ENCODE data around the gene GLT8D2.

GLT8D2 gene

DNA sequence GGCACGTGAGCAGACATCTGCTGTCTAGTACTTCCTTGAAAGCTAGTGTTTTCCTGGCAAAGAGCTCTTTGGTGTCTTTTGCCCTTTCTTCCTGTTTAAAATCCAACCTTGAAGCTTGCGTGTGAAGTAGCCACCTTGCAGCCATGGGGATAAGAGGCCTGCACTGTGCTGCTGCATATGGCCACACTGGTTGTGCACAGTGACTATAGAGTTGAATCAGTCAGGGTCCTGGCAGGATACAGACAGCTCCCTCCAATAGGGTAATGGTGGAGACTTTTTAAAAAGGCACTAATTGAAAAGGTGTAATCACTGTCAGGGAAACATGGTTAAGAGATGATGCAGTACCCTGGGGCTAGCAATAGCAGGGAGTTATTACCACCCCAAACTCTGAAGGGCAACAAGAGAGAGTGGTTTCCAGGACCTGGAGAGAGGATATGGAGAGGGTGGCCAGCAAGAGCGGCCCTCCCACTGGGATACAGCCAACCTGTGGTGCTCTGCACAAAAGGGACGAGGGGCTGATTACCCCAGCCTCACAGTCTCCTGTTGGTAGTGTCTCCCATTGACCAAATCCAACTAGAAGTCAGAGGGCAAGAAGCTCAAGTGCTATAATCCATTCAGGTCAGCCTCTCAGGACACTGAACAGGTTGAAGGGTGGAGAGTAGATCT lies 4.8 kb upstream of the GLT8D2 start:
- no peak overlapping the region for H3K4me3 ChIP-seq (ENCODE audit: low read depth, low read length)
- no peak overlapping the region for H3K14ac ChIP-seq (ENCODE audit: low read length)
- H4K12ac ChIP-seq (ENCODE audit: low read depth, low read length) = no peak overlapping the region
- H3K9me3 ChIP-seq (ENCODE audit: insufficient read depth, low read depth, low read length) = no peaks in the 10 kb centered on the region
- no peak overlapping the region for H3K4me2 ChIP-seq (ENCODE audit: low read length)
- WGBS (ENCODE audit: extremely low coverage, insufficient coverage, insufficient read length) = no CpG with 5 or more reads among the region's 4 CpGs
- no peak for DNase-seq
- H4K8ac ChIP-seq (ENCODE audit: low read depth, low read length) = no peak overlapping the region
- H3K23ac ChIP-seq (ENCODE audit: low read length) = no peak overlapping the region
- no peak overlapping the region for H3K27ac ChIP-seq (ENCODE audit: low read depth, low read length)
- H3K79me2 ChIP-seq (ENCODE audit: control insufficient read depth, insufficient read depth, low read length, poor library complexity) = no peaks in the 10 kb centered on the region
- H2AK5ac ChIP-seq (ENCODE audit: low read length) = no peak overlapping the region
- no peak overlapping the region for H2AFZ ChIP-seq (ENCODE audit: insufficient read depth, low read length, poor library complexity)
- H3K4ac ChIP-seq (ENCODE audit: low read depth, low read length) = no peak overlapping the region
- H2BK120ac ChIP-seq (ENCODE audit: insufficient read depth, low read length, poor library complexity) = no peak overlapping the region
- no peaks in the 10 kb centered on the region for H3K4me1 ChIP-seq (ENCODE audit: control insufficient read depth in 1 of 2, insufficient read depth in 2 of 2, low read length in 2 of 2)
- H2BK12ac ChIP-seq (ENCODE audit: low read length) = no peak overlapping the region
- H3K18ac ChIP-seq (ENCODE audit: low read length) = no peak overlapping the region
- no peaks in the 10 kb centered on the region for H3K79me1 ChIP-seq (ENCODE audit: low read length)
- H3K36me3 ChIP-seq (ENCODE audit: control insufficient read depth in 1 of 2, insufficient read depth in 2 of 2, low read length in 2 of 2) = no peaks in the 10 kb centered on the region
- no peak overlapping the region for H2BK5ac ChIP-seq (ENCODE audit: low read depth, low read length, poor library complexity)
- H3K9ac ChIP-seq (ENCODE audit: low read length) = no peak overlapping the region
- no peak overlapping the region for H4K91ac ChIP-seq (ENCODE audit: low read depth, low read length)
- no peaks in the 10 kb centered on the region for H3K27me3 ChIP-seq (ENCODE audit: insufficient read depth, low read length)

DNA sequence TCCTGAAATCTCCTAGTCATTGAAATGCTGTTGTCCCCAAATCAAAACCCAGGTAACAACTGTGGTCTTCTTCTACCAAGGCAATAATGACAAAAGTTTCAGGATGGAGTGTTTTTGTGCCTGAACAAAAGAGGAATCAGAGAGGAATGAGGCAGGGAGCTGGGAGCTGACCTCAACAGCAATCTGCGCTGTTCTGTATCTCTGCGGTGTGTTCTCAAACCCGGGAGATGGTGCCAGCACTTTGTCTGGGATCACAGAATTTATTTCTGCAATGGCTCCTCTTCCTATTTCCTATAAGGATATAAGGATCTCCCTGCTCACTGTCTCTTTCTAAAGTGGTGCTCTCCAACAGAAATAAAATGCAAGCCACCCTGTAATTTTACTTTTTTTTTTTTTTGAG lies 449 bp upstream of the GLT8D2 start:
- no peak overlapping the region for H4K91ac ChIP-seq (ENCODE audit: low read depth, low read length)
- no peak overlapping the region for H3K23ac ChIP-seq (ENCODE audit: low read length)
- H3K18ac ChIP-seq (ENCODE audit: low read length) = no peak overlapping the region
- H2BK5ac ChIP-seq (ENCODE audit: low read depth, low read length, poor library complexity) = no peak overlapping the region
- H3K4me3 ChIP-seq (ENCODE audit: low read depth, low read length) = no peak overlapping the region
- no peak overlapping the region for H2AK5ac ChIP-seq (ENCODE audit: low read length)
- peak overlapping the region; percentile 74 for H3K4me2 ChIP-seq (ENCODE audit: low read length)
- no peak overlapping the region for H4K12ac ChIP-seq (ENCODE audit: low read depth, low read length)
- WGBS (ENCODE audit: extremely low coverage, insufficient coverage, insufficient read length) = no CpG with 5 or more reads among the region's 3 CpGs
- H3K27me3 ChIP-seq (ENCODE audit: insufficient read depth, low read length) = no peaks in the 10 kb centered on the region
- DNase-seq = no peak
- H3K14ac ChIP-seq (ENCODE audit: low read length) = no peak overlapping the region
- no peaks in the 10 kb centered on the region for H3K79me1 ChIP-seq (ENCODE audit: low read length)
- H2BK12ac ChIP-seq (ENCODE audit: low read length) = no peak overlapping the region
- H3K27ac ChIP-seq (ENCODE audit: low read depth, low read length) = no peak overlapping the region
- no peak overlapping the region for H2AFZ ChIP-seq (ENCODE audit: insufficient read depth, low read length, poor library complexity)
- H3K9ac ChIP-seq (ENCODE audit: low read length) = no peak overlapping the region
- no peaks in the 10 kb centered on the region for H3K79me2 ChIP-seq (ENCODE audit: control insufficient read depth, insufficient read depth, low read length, poor library complexity)
- H3K4me1 ChIP-seq (ENCODE audit: control insufficient read depth in 1 of 2, insufficient read depth in 2 of 2, low read length in 2 of 2) = no peaks in the 10 kb centered on the region
- no peak overlapping the region for H4K8ac ChIP-seq (ENCODE audit: low read depth, low read length)
- no peaks in the 10 kb centered on the region for H3K9me3 ChIP-seq (ENCODE audit: insufficient read depth, low read depth, low read length)
- H3K4ac ChIP-seq (ENCODE audit: low read depth, low read length) = no peak overlapping the region
- H3K36me3 ChIP-seq (ENCODE audit: control insufficient read depth in 1 of 2, insufficient read depth in 2 of 2, low read length in 2 of 2) = no peaks in the 10 kb centered on the region
- H2BK120ac ChIP-seq (ENCODE audit: insufficient read depth, low read length, poor library complexity) = no peak overlapping the region

DNA sequence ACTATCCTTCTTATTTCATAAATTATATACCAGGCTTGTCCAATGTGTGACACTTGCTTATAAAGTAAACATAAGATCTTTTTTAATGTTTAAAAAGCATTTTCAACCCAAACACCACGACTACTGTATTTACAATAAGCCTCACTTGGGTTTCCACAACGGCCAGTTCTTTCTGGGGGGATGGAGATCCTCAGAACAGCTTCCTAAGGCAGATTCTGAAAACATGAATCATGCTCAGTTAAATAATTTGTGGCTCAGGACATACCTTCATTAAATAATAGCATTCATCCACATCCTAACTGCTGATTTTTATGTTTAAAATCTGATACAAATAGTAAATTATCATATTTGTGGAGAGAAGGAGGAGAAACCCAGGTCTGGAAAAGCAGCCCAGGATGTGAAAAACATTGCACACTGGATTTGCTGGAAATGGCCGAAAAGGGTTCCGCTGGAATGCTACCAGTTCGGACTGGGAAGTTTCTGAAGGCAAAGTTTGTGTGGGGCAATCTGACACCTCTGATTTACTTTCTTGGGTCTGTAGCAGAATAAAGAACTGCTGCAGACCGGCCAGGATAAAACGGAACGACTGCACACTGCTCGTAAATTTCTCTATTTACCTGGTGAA lies 597 bp downstream of the GLT8D2 start:
- peaks cover 0 to 5% of the 10 kb centered on the region in 2 experiments for H3K4me1 ChIP-seq (ENCODE audit: control insufficient read depth in 1 of 2, insufficient read depth in 2 of 2, low read length in 2 of 2)
- H3K18ac ChIP-seq (ENCODE audit: low read length) = no peak overlapping the region

DNA sequence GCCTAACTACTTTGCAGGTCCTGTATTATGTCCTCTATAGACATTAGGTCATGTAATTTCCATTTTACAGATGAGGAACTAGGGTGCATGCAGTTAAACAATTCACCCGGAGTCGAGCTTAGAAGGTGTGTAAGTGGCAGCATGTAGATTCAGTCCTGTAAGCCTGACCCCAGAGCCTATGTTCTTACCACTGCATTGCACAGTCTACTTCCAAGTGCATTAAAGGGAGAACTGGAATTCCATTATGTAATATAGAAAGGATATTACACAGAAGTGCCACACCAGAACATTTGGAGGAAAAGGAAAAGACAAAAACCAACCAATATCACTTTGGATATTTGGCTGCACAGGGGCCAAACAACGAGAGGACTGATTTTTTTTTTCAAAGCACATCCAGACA lies 1.2 kb downstream of the GLT8D2 start:
- DNase-seq = no peak
- no peak overlapping the region for H3K4me3 ChIP-seq (ENCODE audit: low read depth, low read length)
- no peak overlapping the region for H3K18ac ChIP-seq (ENCODE audit: low read length)

More for the DNA sequence above, 597 bp downstream of the GLT8D2 start:
- peak overlapping the region; percentile 50 for H3K4me3 ChIP-seq (ENCODE audit: low read depth, low read length)
- no peak overlapping the region for H4K12ac ChIP-seq (ENCODE audit: low read depth, low read length)
- no peaks in the 10 kb centered on the region for H3K79me1 ChIP-seq (ENCODE audit: low read length)
- H3K23ac ChIP-seq (ENCODE audit: low read length) = no peak overlapping the region
- no peaks in the 10 kb centered on the region for H3K36me3 ChIP-seq (ENCODE audit: control insufficient read depth in 1 of 2, insufficient read depth in 2 of 2, low read length in 2 of 2)
- DNase-seq = peak in 1 of 2 donors; percentile 40
- no peak overlapping the region for H2AK5ac ChIP-seq (ENCODE audit: low read length)
- no peaks in the 10 kb centered on the region for H3K79me2 ChIP-seq (ENCODE audit: control insufficient read depth, insufficient read depth, low read length, poor library complexity)
- no peaks in the 10 kb centered on the region for H3K9me3 ChIP-seq (ENCODE audit: insufficient read depth, low read depth, low read length)
- H3K27ac ChIP-seq (ENCODE audit: low read depth, low read length) = no peak overlapping the region
- H3K4me2 ChIP-seq (ENCODE audit: low read length) = peak overlapping the region; percentile 74
- H2BK12ac ChIP-seq (ENCODE audit: low read length) = no peak overlapping the region
- no peak overlapping the region for H4K91ac ChIP-seq (ENCODE audit: low read depth, low read length)
- no peak overlapping the region for H2BK5ac ChIP-seq (ENCODE audit: low read depth, low read length, poor library complexity)
- no peaks in the 10 kb centered on the region for H3K27me3 ChIP-seq (ENCODE audit: insufficient read depth, low read length)
- H2AFZ ChIP-seq (ENCODE audit: insufficient read depth, low read length, poor library complexity) = peak overlapping the region; percentile 43
- no peak overlapping the region for H3K14ac ChIP-seq (ENCODE audit: low read length)
- no peak overlapping the region for H4K8ac ChIP-seq (ENCODE audit: low read depth, low read length)
- H2BK120ac ChIP-seq (ENCODE audit: insufficient read depth, low read length, poor library complexity) = no peak overlapping the region
- no peak overlapping the region for H3K9ac ChIP-seq (ENCODE audit: low read length)
- WGBS (ENCODE audit: extremely low coverage, insufficient coverage, insufficient read length) = no CpG with 5 or more reads among the region's 9 CpGs
- no peak overlapping the region for H3K4ac ChIP-seq (ENCODE audit: low read depth, low read length)

More for the DNA sequence above, 1.2 kb downstream of the GLT8D2 start:
- no peak overlapping the region for H3K27ac ChIP-seq (ENCODE audit: low read depth, low read length)
- H4K8ac ChIP-seq (ENCODE audit: low read depth, low read length) = no peak overlapping the region
- no peaks in the 10 kb centered on the region for H3K27me3 ChIP-seq (ENCODE audit: insufficient read depth, low read length)
- H3K79me2 ChIP-seq (ENCODE audit: control insufficient read depth, insufficient read depth, low read length, poor library complexity) = no peaks in the 10 kb centered on the region
- no peak overlapping the region for H4K91ac ChIP-seq (ENCODE audit: low read depth, low read length)
- no peak overlapping the region for H2BK5ac ChIP-seq (ENCODE audit: low read depth, low read length, poor library complexity)
- no peak overlapping the region for H2AFZ ChIP-seq (ENCODE audit: insufficient read depth, low read length, poor library complexity)
- H3K23ac ChIP-seq (ENCODE audit: low read length) = peak overlapping the region; percentile 40
- no peak overlapping the region for H4K12ac ChIP-seq (ENCODE audit: low read depth, low read length)
- H3K36me3 ChIP-seq (ENCODE audit: control insufficient read depth in 1 of 2, insufficient read depth in 2 of 2, low read length in 2 of 2) = no peaks in the 10 kb centered on the region
- no peaks in the 10 kb centered on the region for H3K79me1 ChIP-seq (ENCODE audit: low read length)
- H2BK120ac ChIP-seq (ENCODE audit: insufficient read depth, low read length, poor library complexity) = no peak overlapping the region
- no CpG with 5 or more reads among the region's 3 CpGs for WGBS (ENCODE audit: extremely low coverage, insufficient coverage, insufficient read length)
- no peak overlapping the region for H3K14ac ChIP-seq (ENCODE audit: low read length)
- H3K4me1 ChIP-seq (ENCODE audit: control insufficient read depth in 1 of 2, insufficient read depth in 2 of 2, low read length in 2 of 2) = peaks cover 0 to 5% of the 10 kb centered on the region in 2 experiments
- H2BK12ac ChIP-seq (ENCODE audit: low read length) = no peak overlapping the region
- no peak overlapping the region for H3K9ac ChIP-seq (ENCODE audit: low read length)
- H3K4me2 ChIP-seq (ENCODE audit: low read length) = no peak overlapping the region
- no peak overlapping the region for H2AK5ac ChIP-seq (ENCODE audit: low read length)
- H3K4ac ChIP-seq (ENCODE audit: low read depth, low read length) = no peak overlapping the region
- no peaks in the 10 kb centered on the region for H3K9me3 ChIP-seq (ENCODE audit: insufficient read depth, low read depth, low read length)
